ENCODE results near the gene HIP1R.
"Not testable (repeated sequence)": the region's sequence is repeated elsewhere in the genome, so short reads cannot be mapped to it uniquely, and the experiment has no call there.

Gene HIP1R

DNA sequence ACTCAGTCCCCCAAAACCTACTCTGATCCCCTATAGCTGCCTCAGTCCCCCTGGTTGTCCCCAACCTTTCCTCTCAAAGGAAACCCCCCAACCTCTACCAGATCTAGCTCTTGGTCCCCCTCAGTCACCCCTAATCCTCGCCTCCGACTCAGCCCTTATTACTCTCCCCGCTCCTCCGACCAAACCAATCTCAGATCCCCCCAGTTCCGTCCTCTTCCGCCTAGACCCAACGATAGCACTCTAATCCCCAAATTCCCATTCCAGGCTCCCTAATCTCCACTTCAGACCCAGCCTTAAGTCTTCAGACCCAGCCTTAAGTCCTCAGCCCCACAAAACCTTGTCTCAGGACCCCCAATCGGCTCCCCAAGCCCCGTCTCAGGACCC, 60.1 kb downstream of the HIP1R start:
- DNase-seq (ENCODE audit: low spot score), result no peak

DNA sequence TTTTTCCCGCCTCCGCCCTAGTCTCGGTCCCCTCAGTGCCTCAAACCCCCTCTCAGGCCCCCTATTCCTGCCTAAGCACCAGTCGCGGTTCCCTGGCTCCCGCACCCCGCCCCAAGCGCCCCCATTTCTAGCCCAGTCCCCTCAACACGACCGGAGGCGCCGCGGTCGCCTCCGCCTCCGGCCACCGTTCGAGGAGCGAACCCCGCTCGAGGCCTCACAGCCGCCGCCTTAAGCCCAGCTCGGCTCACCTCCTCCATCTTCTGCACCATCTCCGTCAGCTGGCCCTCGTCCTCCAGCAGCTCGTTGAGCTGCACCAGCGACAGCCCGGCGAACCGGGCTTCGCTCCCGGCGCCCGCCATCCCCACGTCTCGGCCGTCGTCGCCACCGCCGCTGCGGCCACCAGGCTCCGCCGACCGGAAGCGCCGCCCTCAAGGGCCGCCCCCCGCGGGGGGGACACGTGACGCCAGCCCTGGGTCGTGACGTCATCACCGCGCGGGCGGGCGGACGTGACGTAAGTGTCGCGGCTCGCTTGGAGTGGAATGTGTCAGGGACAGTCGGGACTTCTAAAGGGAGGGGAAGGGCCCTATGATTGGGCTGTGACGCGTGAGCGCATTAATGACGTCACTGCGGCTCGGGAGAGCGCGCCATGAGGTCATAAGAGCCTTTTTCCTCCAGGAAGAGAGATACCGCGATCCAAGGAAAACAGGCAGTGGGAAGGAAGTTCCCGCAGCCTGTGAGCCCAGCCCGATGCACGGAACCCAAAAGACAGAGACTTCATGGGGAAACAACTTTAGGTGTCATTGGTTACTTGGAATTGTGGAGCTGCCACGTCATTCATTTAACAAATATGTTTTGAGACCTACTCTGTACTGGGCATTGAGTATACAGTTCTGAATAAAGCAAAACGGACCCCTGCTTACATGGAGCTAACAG, 60.7 kb downstream of the HIP1R start, which contains the start of gene VPS37B:
Gene VPS37B (minus strand): TSS at position 421 of the 933 bp plus-strand sequence. CDS start 62 bp downstream, at position 359.
- no peak for DNase-seq (ENCODE audit: low spot score)

GRCh38 chr12:122896662-122897061, 61.4 kb downstream of the HIP1R start:
- no peak for DNase-seq (ENCODE audit: low spot score)

DNA sequence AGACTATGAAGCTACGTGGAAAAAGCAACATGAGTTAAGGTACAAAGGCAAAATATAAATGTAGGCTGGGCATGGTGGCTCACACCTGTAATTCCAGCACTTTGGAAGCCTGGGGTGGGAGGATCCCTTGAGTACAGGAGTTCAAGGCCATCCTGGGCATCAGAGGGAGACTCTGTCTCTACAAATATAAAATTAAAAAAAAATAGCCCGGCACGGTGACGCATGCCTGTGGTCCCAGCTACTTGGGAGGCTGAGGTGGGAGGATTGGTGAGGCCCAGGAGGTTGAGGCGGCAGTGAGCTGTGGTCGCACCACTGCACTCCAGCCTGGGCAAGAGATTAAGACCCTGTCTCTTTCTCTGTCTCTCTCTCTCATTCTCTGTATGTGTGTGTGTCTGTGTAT, 64.6 kb downstream of the HIP1R start:
- DNase-seq (ENCODE audit: low spot score), result no peak

GRCh38 chr12:122902854-122903692, 67.8 kb downstream of the HIP1R start:
- DNase-seq (ENCODE audit: low spot score), result no peak

GRCh38 chr12:122903693-122904034, 68.4 kb downstream of the HIP1R start:
- no peak for DNase-seq (ENCODE audit: low spot score)

DNA sequence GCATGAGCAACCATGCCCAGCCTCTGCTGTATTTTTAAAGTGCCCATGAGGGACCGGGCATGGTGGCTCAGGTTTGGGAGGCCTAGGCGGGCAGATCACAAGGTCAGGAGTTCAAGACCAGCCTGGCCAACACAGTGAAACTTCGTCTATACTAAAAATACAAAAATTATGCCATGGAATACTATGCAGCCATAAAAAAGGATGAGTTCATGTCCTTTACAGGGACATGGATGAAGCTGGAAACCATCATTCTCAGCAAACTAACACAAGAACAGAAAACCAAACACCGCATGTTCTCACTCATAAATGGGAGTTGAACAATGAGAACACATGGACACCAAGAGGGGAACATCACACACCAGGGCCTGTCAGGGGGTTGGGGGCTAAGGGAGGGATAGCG, 70.0 kb downstream of the HIP1R start:
- DNase-seq (ENCODE audit: low spot score), result not testable (repeated sequence)

GRCh38 chr12:122908915-122909314, 73.7 kb downstream of the HIP1R start:
- DNase-seq (ENCODE audit: low spot score), result no peak

- no peak for DNase-seq (ENCODE audit: low spot score)
Observed at GRCh38 chr12:122909442-122910288, 74.4 kb downstream of the HIP1R start.

Data from NAMALWA (cell line).